ENCODE measurements around the gene CDC42EP4.
"Not testable (repeated sequence)": the region's sequence is repeated elsewhere in the genome, so short reads cannot be mapped to it uniquely, and the experiment has no call there.

- TF ChIP-seq EP300, CTCF, POLR2AphosphoS5 (IDR thresholded peaks at IDR 0.05): not testable (repeated sequence)
Observed at GRCh38 chr17:73312887-73313286, 1.1 kb upstream of the CDC42EP4 start.

All from upper lobe of left lung (tissue), 4 donors.